PC-9 (cell line): Measurements from ENCODE around the gene CPNE7.

Experiments used
- EZH2 ChIP-seq: fragments of 200-600 bp; sonication (generic); IDR thresholded peaks from 2 replicates; pipeline ENCODE4 v1.8.0; 2017; ENCODE audit warnings: antibody characterized with exemption, low read depth
- TF ChIP-seq, protein P1 (sequence below): fragments of 200-600 bp; sonication (generic); conservative IDR thresholded peaks from 2 replicates; pipeline ENCODE4 v1.6.1; 2017; ENCODE audit warnings: mixed run types, antibody characterized with exemption, mild to moderate bottlenecking, moderate library complexity

GRCh38 chr16:89613231-89613953, 37.8 kb downstream of the CPNE7 start, which contains the start of gene DPEP1:
- TF ChIP-seq, protein P1, sequence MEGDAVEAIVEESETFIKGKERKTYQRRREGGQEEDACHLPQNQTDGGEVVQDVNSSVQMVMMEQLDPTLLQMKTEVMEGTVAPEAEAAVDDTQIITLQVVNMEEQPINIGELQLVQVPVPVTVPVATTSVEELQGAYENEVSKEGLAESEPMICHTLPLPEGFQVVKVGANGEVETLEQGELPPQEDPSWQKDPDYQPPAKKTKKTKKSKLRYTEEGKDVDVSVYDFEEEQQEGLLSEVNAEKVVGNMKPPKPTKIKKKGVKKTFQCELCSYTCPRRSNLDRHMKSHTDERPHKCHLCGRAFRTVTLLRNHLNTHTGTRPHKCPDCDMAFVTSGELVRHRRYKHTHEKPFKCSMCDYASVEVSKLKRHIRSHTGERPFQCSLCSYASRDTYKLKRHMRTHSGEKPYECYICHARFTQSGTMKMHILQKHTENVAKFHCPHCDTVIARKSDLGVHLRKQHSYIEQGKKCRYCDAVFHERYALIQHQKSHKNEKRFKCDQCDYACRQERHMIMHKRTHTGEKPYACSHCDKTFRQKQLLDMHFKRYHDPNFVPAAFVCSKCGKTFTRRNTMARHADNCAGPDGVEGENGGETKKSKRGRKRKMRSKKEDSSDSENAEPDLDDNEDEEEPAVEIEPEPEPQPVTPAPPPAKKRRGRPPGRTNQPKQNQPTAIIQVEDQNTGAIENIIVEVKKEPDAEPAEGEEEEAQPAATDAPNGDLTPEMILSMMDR: no peak
- TF ChIP-seq EZH2: no peak
